ENCODE data around the gene FAM186B.
A peak's percentile ranks its signal among the peaks of the same experiment; 100 is the strongest.
"Not testable (repeated sequence)": the region's sequence is repeated elsewhere in the genome, so short reads cannot be mapped to it uniquely, and the experiment has no call there.

FAM186B gene

GRCh38 chr12:49605539-49605938, at the start of gene FAM186B:
Gene FAM186B (minus strand): TSS chr12:49605639. CDS start chr12:49605477, 162 bp downstream.
- DNase-seq: not testable (repeated sequence)

GRCh38 chr12:49654715-49655114, 49.3 kb upstream of the FAM186B start:
- no peak for DNase-seq

GRCh38 chr12:49652921-49653520, 47.6 kb upstream of the FAM186B start:
- DNase-seq: no peak

GRCh38 chr12:49651855-49652254, 46.4 kb upstream of the FAM186B start:
- no peak for DNase-seq

- no peak for DNase-seq
These were observed 44.5 kb upstream of the FAM186B start for GRCh38 chr12:49649892-49650291.

GRCh38 chr12:49649445-49649844, 44.0 kb upstream of the FAM186B start:
- no peak for DNase-seq

- DNase-seq: no peak
These were observed 43.2 kb upstream of the FAM186B start for GRCh38 chr12:49648712-49649003.

GRCh38 chr12:49647827-49648711, 42.6 kb upstream of the FAM186B start:
- DNase-seq: no peak

- no peak for DNase-seq
These were observed 41.6 kb upstream of the FAM186B start for GRCh38 chr12:49646871-49647654.

GRCh38 chr12:49646331-49646830, 40.9 kb upstream of the FAM186B start:
- no peak for DNase-seq

GRCh38 chr12:49645146-49646039, 40.0 kb upstream of the FAM186B start:
- no peak for DNase-seq

- DNase-seq: peak; percentile 18
These were observed 39.2 kb upstream of the FAM186B start for GRCh38 chr12:49644620-49644994.

GRCh38 chr12:49643961-49644619, 38.7 kb upstream of the FAM186B start:
- DNase-seq: no peak

GRCh38 chr12:49643135-49643534, 37.7 kb upstream of the FAM186B start:
- no peak for DNase-seq

- DNase-seq: no peak
These were observed 36.9 kb upstream of the FAM186B start for GRCh38 chr12:49642370-49642802.

- no peak for DNase-seq
These were observed 36.4 kb upstream of the FAM186B start for GRCh38 chr12:49641748-49642369.

GRCh38 chr12:49636979-49637755, 31.7 kb upstream of the FAM186B start:
- DNase-seq: no peak

- no peak for DNase-seq
These were observed 31.1 kb upstream of the FAM186B start for GRCh38 chr12:49636574-49636973.

- no peak for DNase-seq
These were observed 30.2 kb upstream of the FAM186B start for GRCh38 chr12:49635656-49636055.

GRCh38 chr12:49635036-49635435, 29.6 kb upstream of the FAM186B start:
- DNase-seq: no peak

Data from GOT3 (cell line).